Measurements from ENCODE around the gene ZCCHC7. TPM values are rescaled to one million over a fixed set of nuclear protein-coding genes. Genes with fewer than 3 reads are reported as not detected.

Gene ZCCHC7
- total RNA-seq, 1 experiment from 2014 or later: 31.2 TPM

- TF ChIP-seq CEBPB (IDR thresholded peaks at IDR 0.05; ENCODE audit: low read depth): no peak
- TF ChIP-seq SP1 (IDR thresholded peaks at IDR 0.05; ENCODE audit: low read depth): no peak
These were observed 284.2 kb downstream of the ZCCHC7 start (continued) for GRCh38 chr9:37404590-37404989.

DNA sequence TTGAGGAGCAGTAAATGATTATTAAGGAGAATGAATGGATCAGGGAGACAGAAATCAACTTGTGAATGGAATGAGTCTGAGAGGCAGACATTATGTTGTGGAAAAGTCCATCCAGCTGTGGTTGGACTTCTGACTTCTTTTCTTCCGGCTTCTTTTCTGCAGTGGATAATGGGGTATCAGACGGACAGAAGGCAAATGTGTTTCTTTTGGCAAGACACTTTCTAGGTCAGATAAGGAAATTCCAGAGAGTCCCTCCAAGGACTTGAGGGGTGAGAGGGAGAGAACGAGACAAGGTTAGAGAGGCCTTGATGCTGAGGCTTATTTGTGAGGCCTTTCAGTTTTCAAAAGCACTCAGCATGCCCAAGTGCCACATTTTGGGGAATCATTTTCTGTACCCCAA is 285.0 kb downstream of the ZCCHC7 start:
- Histone ChIP-seq H3K9me2 (ENCODE audit: insufficient read depth) (no peaks in the 10 kb centered on the region), H2AFZ (ENCODE audit: low read depth, low read length, poor library complexity, severe bottlenecking) (no peak overlapping the region), H4K20me1 (ENCODE audit: insufficient read depth) (no peaks in the 10 kb centered on the region), H3K27ac (ENCODE audit: low read depth, low read length) (no peak overlapping the region), H3K9ac (ENCODE audit: low read length) (no peak overlapping the region), H3K36me3 (ENCODE audit: control insufficient read depth in 1 of 2, insufficient read depth in 2 of 2, low read length in 2 of 2) (no peaks in the 10 kb centered on the region), H3K4me1 (ENCODE audit: control insufficient read depth in 1 of 2, insufficient read depth in 2 of 2, low read length in 2 of 2) (peaks cover 7 to 25% of the 10 kb centered on the region in 2 experiments), H3K9me3 (ENCODE audit: control insufficient read depth in 1 of 2, insufficient read depth in 1 of 2, low read depth in 1 of 2, low read length in 2 of 2) (no peaks in the 10 kb centered on the region), H3K27me3 (ENCODE audit: insufficient read depth, low read length) (no peaks in the 10 kb centered on the region), H3K4me3 (replicated peaks in 1 of 2; ENCODE audit: low read depth in 1 of 2, low read length in 2 of 2) (no peak overlapping the region), H3K4me2 (ENCODE audit: low read length) (no peak overlapping the region), H3K79me2 (ENCODE audit: insufficient read depth, low read length) (no peaks in the 10 kb centered on the region)
- no TSS peak for BruUV-seq (replicated peaks)
- ATAC-seq: no peak
- ChIA-PET CTCF (no interaction called here), RAD21 (ENCODE audit: low non-redundant PET in 1 of 2, low total read pairs in 2 of 2, uncharacterized antibody in 2 of 2, unreplicated experiment in 2 of 2) (no interaction called here), POLR2A (no interaction called here)
- TF ChIP-seq POLR2AphosphoS5 (IDR thresholded peaks at IDR 0.05; ENCODE audit: low read depth, low read length) (no peak), ZFX (IDR thresholded peaks at IDR 0.05) (no peak), CBX3 (IDR thresholded peaks at IDR 0.05; ENCODE audit: low read depth) (no peak), YY1 (IDR thresholded peaks at IDR 0.05; ENCODE audit: extremely low read depth, insufficient replicate concordance, low read depth, low read length) (no peak), FOSL1 (IDR thresholded peaks at IDR 0.05; ENCODE audit: low read depth) (no peak), ELF1 (IDR thresholded peaks at IDR 0.05; ENCODE audit: borderline replicate concordance, low read depth) (no peak), REST (IDR thresholded peaks at IDR 0.05; ENCODE audit: low read depth) (no peak), SP1 (IDR thresholded peaks at IDR 0.05; ENCODE audit: low read depth) (no peak), SRF (IDR thresholded peaks at IDR 0.05; ENCODE audit: low read depth) (no peak), SIN3A (IDR thresholded peaks at IDR 0.05; ENCODE audit: low read depth) (no peak), ZNF274 (IDR thresholded peaks at IDR 0.05; ENCODE audit: low read depth, low read length) (no peak), TCF7L2 (IDR thresholded peaks at IDR 0.05; ENCODE audit: borderline replicate concordance, extremely low read depth, insufficient read depth, insufficient read length) (no peak), EGR1 (IDR thresholded peaks at IDR 0.05; ENCODE audit: low read depth) (no peak), JUND (IDR thresholded peaks at IDR 0.05) (no peak), EZH2phosphoT487 (IDR thresholded peaks at IDR 0.05; ENCODE audit: borderline replicate concordance) (no peak), RAD21 (IDR thresholded peaks at IDR 0.05; ENCODE audit: low read depth) (no peak), CTCF (IDR thresholded peaks at IDR 0.05 in 2 of 3, conservative IDR thresholded peaks at IDR 0.05 in 1 of 3; ENCODE audit: borderline replicate concordance in 1 of 3, insufficient read depth in 1 of 3, low read depth in 2 of 3, low read length in 2 of 3) (no peak)
- TF ChIP-seq, protein P1, sequence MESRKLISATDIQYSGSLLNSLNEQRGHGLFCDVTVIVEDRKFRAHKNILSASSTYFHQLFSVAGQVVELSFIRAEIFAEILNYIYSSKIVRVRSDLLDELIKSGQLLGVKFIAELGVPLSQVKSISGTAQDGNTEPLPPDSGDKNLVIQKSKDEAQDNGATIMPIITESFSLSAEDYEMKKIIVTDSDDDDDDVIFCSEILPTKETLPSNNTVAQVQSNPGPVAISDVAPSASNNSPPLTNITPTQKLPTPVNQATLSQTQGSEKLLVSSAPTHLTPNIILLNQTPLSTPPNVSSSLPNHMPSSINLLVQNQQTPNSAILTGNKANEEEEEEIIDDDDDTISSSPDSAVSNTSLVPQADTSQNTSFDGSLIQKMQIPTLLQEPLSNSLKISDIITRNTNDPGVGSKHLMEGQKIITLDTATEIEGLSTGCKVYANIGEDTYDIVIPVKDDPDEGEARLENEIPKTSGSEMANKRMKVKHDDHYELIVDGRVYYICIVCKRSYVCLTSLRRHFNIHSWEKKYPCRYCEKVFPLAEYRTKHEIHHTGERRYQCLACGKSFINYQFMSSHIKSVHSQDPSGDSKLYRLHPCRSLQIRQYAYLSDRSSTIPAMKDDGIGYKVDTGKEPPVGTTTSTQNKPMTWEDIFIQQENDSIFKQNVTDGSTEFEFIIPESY (IDR thresholded peaks at IDR 0.05; ENCODE audit: extremely low read depth, insufficient replicate concordance, low read length): no peak
- TF ChIP-seq, protein P2, sequence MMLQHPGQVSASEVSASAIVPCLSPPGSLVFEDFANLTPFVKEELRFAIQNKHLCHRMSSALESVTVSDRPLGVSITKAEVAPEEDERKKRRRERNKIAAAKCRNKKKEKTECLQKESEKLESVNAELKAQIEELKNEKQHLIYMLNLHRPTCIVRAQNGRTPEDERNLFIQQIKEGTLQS (IDR thresholded peaks at IDR 0.05): no peak
- no peak for DNase-seq (ENCODE audit: low read depth, low spot score)
- intact Hi-C loops (cut with micrococcal nuclease): no loop called here

Data from HCT116 (cell line).